Nephron (organoid): ENCODE data around the gene NPR2.

ENCODE experiments used
- H3K27ac Mint-ChIP-seq, 3 experiments: 2 replicates each; pipeline ENCODE4 v1.8.0; 2020; ENCODE audit warnings: mixed read lengths in 3 of 3, mild to moderate bottlenecking in 2 of 3, moderate library complexity in 1 of 3
- H3K27me3 Mint-ChIP-seq: 2 replicates; pipeline ENCODE4 v1.8.0; 2021; ENCODE audit warnings: low read depth, mild to moderate bottlenecking, moderate library complexity, mixed read lengths
- H3K36me3 Mint-ChIP-seq: 2 replicates; pipeline ENCODE4 v1.8.0; 2020; ENCODE audit warnings: low read depth, mixed read lengths
- H3K4me1 Mint-ChIP-seq: 2 replicates; pipeline ENCODE4 v1.8.0; 2020; ENCODE audit warnings: mixed read lengths
- H3K4me3 Mint-ChIP-seq, 3 experiments: 2 replicates each; pipeline ENCODE4 v1.8.0; 2020; ENCODE audit warnings: mild to moderate bottlenecking in 3 of 3, mixed read lengths in 3 of 3, moderate library complexity in 2 of 3
- H3K9me3 Mint-ChIP-seq: 2 replicates; pipeline ENCODE4 v1.8.0; 2020; ENCODE audit warnings: mixed read lengths
- TF ChIP-seq, protein P1 (sequence below), 3 experiments: fragments of 200-600 bp; sonication (generic); IDR thresholded peaks; one replicate each; pipeline ENCODE4 v1.5.0; 2021; ENCODE audit warnings: antibody characterized with exemption in 3 of 3; ENCODE audit not compliant: unreplicated experiment in 3 of 3

NPR2 gene

DNA sequence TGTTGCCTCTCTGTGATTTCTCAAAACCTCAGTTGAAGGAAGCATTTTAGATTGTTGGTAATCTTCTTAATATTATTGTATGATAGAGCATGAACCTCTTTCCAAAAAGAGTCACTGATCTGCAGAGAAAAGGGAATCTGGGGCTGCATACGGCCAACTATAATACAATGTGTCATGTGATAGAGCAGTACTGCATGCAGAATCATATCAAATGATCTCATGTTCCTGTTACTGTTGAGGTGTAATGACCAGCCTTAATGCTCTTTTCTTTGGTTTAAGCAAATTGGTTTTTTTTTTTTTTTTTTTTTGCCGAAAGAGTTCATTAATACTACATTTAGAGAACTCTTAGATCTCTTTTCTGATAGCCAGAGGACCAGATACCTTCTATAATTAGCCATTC is 24.4 kb upstream of the NPR2 start:
- H3K4me3 Mint-ChIP-seq, result no peak overlapping the region
- no peaks in the 10 kb centered on the region for H3K9me3 Mint-ChIP-seq
- H3K36me3 Mint-ChIP-seq, result no peaks in the 10 kb centered on the region
- TF ChIP-seq, protein P1, sequence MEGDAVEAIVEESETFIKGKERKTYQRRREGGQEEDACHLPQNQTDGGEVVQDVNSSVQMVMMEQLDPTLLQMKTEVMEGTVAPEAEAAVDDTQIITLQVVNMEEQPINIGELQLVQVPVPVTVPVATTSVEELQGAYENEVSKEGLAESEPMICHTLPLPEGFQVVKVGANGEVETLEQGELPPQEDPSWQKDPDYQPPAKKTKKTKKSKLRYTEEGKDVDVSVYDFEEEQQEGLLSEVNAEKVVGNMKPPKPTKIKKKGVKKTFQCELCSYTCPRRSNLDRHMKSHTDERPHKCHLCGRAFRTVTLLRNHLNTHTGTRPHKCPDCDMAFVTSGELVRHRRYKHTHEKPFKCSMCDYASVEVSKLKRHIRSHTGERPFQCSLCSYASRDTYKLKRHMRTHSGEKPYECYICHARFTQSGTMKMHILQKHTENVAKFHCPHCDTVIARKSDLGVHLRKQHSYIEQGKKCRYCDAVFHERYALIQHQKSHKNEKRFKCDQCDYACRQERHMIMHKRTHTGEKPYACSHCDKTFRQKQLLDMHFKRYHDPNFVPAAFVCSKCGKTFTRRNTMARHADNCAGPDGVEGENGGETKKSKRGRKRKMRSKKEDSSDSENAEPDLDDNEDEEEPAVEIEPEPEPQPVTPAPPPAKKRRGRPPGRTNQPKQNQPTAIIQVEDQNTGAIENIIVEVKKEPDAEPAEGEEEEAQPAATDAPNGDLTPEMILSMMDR (IDR thresholded peaks at IDR 0.05; ENCODE audit: unreplicated experiment in 3 of 3), result no peak
- H3K27ac Mint-ChIP-seq, result no peak overlapping the region
- no peaks in the 10 kb centered on the region for H3K4me1 Mint-ChIP-seq
- H3K27me3 Mint-ChIP-seq, result no peaks in the 10 kb centered on the region

DNA sequence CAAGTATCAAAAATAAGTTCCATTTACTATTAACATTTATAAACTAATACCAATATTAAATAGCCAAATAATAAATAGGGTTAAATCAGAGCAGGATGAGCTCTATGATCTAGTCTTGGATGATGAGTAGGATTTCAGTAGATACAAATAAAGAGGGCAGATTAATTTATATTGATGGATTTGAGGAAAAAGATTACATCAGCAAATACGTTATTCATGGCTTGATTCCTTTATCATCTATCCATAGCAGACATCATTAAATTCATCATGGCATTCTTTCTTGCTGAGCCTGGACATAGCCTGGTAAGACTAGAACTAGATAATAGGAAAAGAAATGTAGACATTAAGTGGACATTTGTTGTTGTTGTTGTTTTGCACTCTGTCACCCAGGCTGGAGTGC is 23.9 kb upstream of the NPR2 start:
- H3K27me3 Mint-ChIP-seq, result no peaks in the 10 kb centered on the region
- H3K4me1 Mint-ChIP-seq, result no peaks in the 10 kb centered on the region
- H3K27ac Mint-ChIP-seq, result no peak overlapping the region
- no peaks in the 10 kb centered on the region for H3K36me3 Mint-ChIP-seq
- H3K4me3 Mint-ChIP-seq, result no peak overlapping the region
- TF ChIP-seq, protein P1 (IDR thresholded peaks at IDR 0.05; ENCODE audit: unreplicated experiment in 3 of 3), result no peak
- no peaks in the 10 kb centered on the region for H3K9me3 Mint-ChIP-seq

- Mint-ChIP-seq H3K36me3 (no peaks in the 10 kb centered on the region), H3K9me3 (no peaks in the 10 kb centered on the region), H3K27ac (no peak overlapping the region), H3K27me3 (no peaks in the 10 kb centered on the region), H3K4me3 (no peak overlapping the region), H3K4me1 (peaks cover under 1% of the 10 kb centered on the region)
- TF ChIP-seq, protein P1 (IDR thresholded peaks at IDR 0.05; ENCODE audit: unreplicated experiment in 3 of 3), result no peak
Measured at GRCh38 chr9:35769763-35770162, 21.6 kb upstream of the NPR2 start.

- TF ChIP-seq, protein P1 (IDR thresholded peaks at IDR 0.05; ENCODE audit: unreplicated experiment in 3 of 3), result no peak
- no peaks in the 10 kb centered on the region for H3K9me3 Mint-ChIP-seq
Measured at GRCh38 chr9:35771075-35771433, 20.3 kb upstream of the NPR2 start.

DNA sequence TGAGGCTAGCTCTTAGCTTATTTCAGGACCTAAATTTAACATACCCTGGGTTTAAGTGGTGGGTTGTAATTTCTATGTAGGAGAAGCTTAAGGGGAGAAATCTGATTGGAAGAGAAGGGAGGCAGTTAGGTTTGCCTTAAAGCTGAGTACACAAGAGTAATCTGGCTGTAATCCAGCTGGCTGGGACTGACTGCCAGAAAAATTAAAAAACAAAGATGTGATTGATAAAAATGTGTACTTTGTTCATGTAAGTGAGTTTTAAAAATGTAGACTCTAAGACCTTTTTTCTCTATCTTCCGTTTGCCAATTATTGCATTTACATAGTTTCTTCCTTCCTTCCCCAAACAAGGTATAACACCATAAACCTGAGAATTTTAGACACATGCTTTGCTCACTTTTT is 19.9 kb upstream of the NPR2 start:
- Mint-ChIP-seq H3K4me3 (no peak overlapping the region), H3K9me3 (no peaks in the 10 kb centered on the region), H3K4me1 (peaks cover 16% of the 10 kb centered on the region), H3K27ac (no peak overlapping the region), H3K36me3 (no peaks in the 10 kb centered on the region), H3K27me3 (no peaks in the 10 kb centered on the region)
- TF ChIP-seq, protein P1 (IDR thresholded peaks at IDR 0.05; ENCODE audit: unreplicated experiment in 3 of 3), result no peak

More at GRCh38 chr9:35771075-35771433, 20.3 kb upstream of the NPR2 start:
- no peak overlapping the region for H3K4me3 Mint-ChIP-seq
- H3K27me3 Mint-ChIP-seq, result no peaks in the 10 kb centered on the region
- H3K36me3 Mint-ChIP-seq, result no peaks in the 10 kb centered on the region
- H3K27ac Mint-ChIP-seq, result no peak overlapping the region
- peaks cover 13% of the 10 kb centered on the region for H3K4me1 Mint-ChIP-seq

DNA sequence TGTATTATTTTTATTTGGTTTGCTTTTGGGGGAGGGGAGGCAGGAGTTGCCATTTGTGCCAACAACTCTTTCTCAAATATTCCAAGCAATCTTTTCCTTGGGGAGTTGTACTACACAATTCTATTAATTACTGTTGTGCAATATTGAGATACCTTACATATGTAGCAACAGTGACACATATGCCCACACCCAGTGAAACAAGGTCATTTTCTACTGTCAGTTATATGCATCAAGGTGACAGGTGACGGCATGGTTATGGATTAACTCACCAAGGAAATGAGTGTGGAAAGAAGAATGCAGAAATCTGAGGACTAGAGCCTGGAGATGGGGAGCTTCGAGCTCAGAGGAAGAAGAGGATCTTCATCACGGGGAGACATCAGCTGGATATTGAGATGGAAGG is 19.4 kb upstream of the NPR2 start:
- H3K9me3 Mint-ChIP-seq, result no peaks in the 10 kb centered on the region

More for the DNA sequence above, 19.4 kb upstream of the NPR2 start:
- Mint-ChIP-seq H3K4me3 (no peak overlapping the region), H3K27ac (no peak overlapping the region), H3K36me3 (no peaks in the 10 kb centered on the region), H3K27me3 (no peaks in the 10 kb centered on the region), H3K4me1 (peaks cover 16% of the 10 kb centered on the region)
- TF ChIP-seq, protein P1 (IDR thresholded peaks at IDR 0.05; ENCODE audit: unreplicated experiment in 3 of 3), result no peak
